ENCODE results near the gene SMC4. TPM values are rescaled to one million over a fixed set of nuclear protein-coding genes. Genes with fewer than 3 reads are reported as not detected.

The SMC4 gene
- total and polyA plus RNA-seq, 10 of the 15 experiments (the other 5 are each of a cell fraction or from before 2014, with no cell fraction given) = 75.6 to 288 (median 136) TPM

- TF ChIP-seq ZNF622 (IDR thresholded peaks at IDR 0.05) (no peak), POLR2AphosphoS5 (IDR thresholded peaks at IDR 0.05; ENCODE audit: low read length) (peak; percentile 58; the same call in 1 of the 2 replicates), POLR2A (IDR thresholded peaks at IDR 0.05; ENCODE audit: low read depth, low read length) (0 out of 2 replicates have a peak, but pooled peaks have one; percentile 32), KAT2A (conservative IDR thresholded peaks at IDR 0.05; ENCODE audit: control insufficient read depth, low read depth, low read length) (no peak), WRNIP1 (IDR thresholded peaks at IDR 0.05; ENCODE audit: borderline replicate concordance, low read depth, low read length) (no peak), BACH1 (IDR thresholded peaks at IDR 0.05; ENCODE audit: borderline replicate concordance) (no peak)
- TF ChIP-seq, protein P1, sequence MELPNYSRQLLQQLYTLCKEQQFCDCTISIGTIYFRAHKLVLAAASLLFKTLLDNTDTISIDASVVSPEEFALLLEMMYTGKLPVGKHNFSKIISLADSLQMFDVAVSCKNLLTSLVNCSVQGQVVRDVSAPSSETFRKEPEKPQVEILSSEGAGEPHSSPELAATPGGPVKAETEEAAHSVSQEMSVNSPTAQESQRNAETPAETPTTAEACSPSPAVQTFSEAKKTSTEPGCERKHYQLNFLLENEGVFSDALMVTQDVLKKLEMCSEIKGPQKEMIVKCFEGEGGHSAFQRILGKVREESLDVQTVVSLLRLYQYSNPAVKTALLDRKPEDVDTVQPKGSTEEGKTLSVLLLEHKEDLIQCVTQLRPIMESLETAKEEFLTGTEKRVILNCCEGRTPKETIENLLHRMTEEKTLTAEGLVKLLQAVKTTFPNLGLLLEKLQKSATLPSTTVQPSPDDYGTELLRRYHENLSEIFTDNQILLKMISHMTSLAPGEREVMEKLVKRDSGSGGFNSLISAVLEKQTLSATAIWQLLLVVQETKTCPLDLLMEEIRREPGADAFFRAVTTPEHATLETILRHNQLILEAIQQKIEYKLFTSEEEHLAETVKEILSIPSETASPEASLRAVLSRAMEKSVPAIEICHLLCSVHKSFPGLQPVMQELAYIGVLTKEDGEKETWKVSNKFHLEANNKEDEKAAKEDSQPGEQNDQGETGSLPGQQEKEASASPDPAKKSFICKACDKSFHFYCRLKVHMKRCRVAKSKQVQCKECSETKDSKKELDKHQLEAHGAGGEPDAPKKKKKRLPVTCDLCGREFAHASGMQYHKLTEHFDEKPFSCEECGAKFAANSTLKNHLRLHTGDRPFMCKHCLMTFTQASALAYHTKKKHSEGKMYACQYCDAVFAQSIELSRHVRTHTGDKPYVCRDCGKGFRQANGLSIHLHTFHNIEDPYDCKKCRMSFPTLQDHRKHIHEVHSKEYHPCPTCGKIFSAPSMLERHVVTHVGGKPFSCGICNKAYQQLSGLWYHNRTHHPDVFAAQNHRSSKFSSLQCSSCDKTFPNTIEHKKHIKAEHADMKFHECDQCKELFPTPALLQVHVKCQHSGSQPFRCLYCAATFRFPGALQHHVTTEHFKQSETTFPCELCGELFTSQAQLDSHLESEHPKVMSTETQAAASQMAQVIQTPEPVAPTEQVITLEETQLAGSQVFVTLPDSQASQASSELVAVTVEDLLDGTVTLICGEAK (IDR thresholded peaks at IDR 0.05; ENCODE audit: borderline replicate concordance) = no peak
These were observed 10.6 kb downstream of the SMC4 start (continued) for GRCh38 chr3:160409812-160410610.

Measured in GM12878 (cell line).